A549 (cell line): ENCODE measurements around the gene CENPX. TPM values are rescaled to one million over a fixed set of nuclear protein-coding genes. Genes with fewer than 3 reads are reported as not detected.
A peak's percentile ranks its signal among the peaks of the same experiment; 100 is the strongest.

ENCODE experiments used
- ATAC-seq, 2 experiments: fragments of 200-7000 bp in 1 of 2; fragments of >200 bp in 1 of 2; cut with Nextera tagmentation in 1 of 2; cut with Tn5 transposase in 1 of 2; 3 replicates each; pipeline versions ENCODE4 v1.8.0 to v1.9.1; 2018 to 2020; ENCODE audit warnings: mild to moderate bottlenecking in 1 of 2, moderate library complexity in 1 of 2
- CTCF ChIA-PET: fragments of 300-600 bp; sonication (Branson Sonifier 250); formaldehyde crosslinking; extraction: SDS; loops from one replicate; lab custom pipeline; 2021; ENCODE audit warnings: antibody characterized with exemption, inconsistent platforms; lab: Yijun Ruan, JAX
- POLR2A ChIA-PET: fragments of 350-600 bp; formaldehyde crosslinking; extraction: SDS; loops from one replicate; lab custom pipeline; 2021; ENCODE audit warnings: antibody characterized with exemption, inconsistent platforms; lab: Yijun Ruan, JAX
- DNase-seq, 2 experiments: peaks; one replicate each; pipeline versions ENCODE4 v3.0.0 to v3.0.0-alpha.2; 2011 to 2016; ENCODE audit warnings: low read depth in 1 of 2, low spot score in 1 of 2
- FAIRE-seq: peaks from 2 replicates; lab custom pipeline; 2011; peaks lifted over from hg19 to GRCh38; lab: Jason Lieb, UNC
- H3K27ac ChIP-seq, 2 experiments: fragments of >200 bp; sonication (Bioruptor Twin); formaldehyde crosslinking; 3 replicates each; pipeline ENCODE4 v1.5.1; 2016 to 2017
- H3K4me1 ChIP-seq: fragments of >200 bp; sonication (Bioruptor Twin); formaldehyde crosslinking; 3 replicates; pipeline ENCODE4 v1.6.1; 2016
- H3K4me2 ChIP-seq: fragments of >200 bp; sonication (Bioruptor Twin); formaldehyde crosslinking; 3 replicates; pipeline ENCODE4 v1.6.1; 2016
- H3K4me3 ChIP-seq: fragments of >200 bp; sonication (Bioruptor Twin); formaldehyde crosslinking; 3 replicates; pipeline ENCODE4 v1.5.1; 2016
- H3K9me3 ChIP-seq: fragments of >200 bp; sonication (Bioruptor Twin); formaldehyde crosslinking; 3 replicates; pipeline ENCODE4 v1.6.1; 2016
- CBX8 ChIP-seq: fragments of 200-600 bp; sonication (generic); IDR thresholded peaks from 2 replicates; pipeline ENCODE4 v1.6.1; 2016
- CEBPB ChIP-seq, 2 experiments: fragments of >200 bp in 1 of 2; sonication (Bioruptor Twin) in 1 of 2; formaldehyde crosslinking in 1 of 2; IDR thresholded peaks; 2 replicates each; pipeline ENCODE4 v1.6.1; 2012 to 2016
- CHD4 ChIP-seq: fragments of 200-600 bp; sonication (generic); IDR thresholded peaks from 2 replicates; pipeline ENCODE4 v1.6.1; 2016; ENCODE audit warnings: antibody characterized with exemption, mild to moderate bottlenecking, borderline replicate concordance
- EHF ChIP-seq: fragments of 250-450 bp; sonication (Bioruptor Pico); IDR thresholded peaks from 2 replicates; pipeline ENCODE4 v1.5.0; 2020; ENCODE audit warnings: mild to moderate bottlenecking
- EHMT2 ChIP-seq: fragments of 200-600 bp; sonication (generic); IDR thresholded peaks from 2 replicates; pipeline ENCODE4 v1.6.1; 2016; ENCODE audit warnings: antibody characterized with exemption, low read depth, mild to moderate bottlenecking, moderate library complexity
- EP300 ChIP-seq, 2 experiments: fragments of >200 bp; sonication (Bioruptor Twin); formaldehyde crosslinking; IDR thresholded peaks; 2 replicates in 1 of 2; 3 replicates in 1 of 2; pipeline ENCODE4 v1.6.1; 2016 to 2017
- GATA3 ChIP-seq: IDR thresholded peaks from 2 replicates; pipeline ENCODE4 v1.6.1; 2012; ENCODE audit warnings: borderline replicate concordance
- HDAC2 ChIP-seq: fragments of 200-600 bp; sonication (generic); IDR thresholded peaks from 2 replicates; pipeline ENCODE4 v1.6.1; 2016
- MAX ChIP-seq: IDR thresholded peaks from 2 replicates; pipeline ENCODE4 v1.6.1; 2012
- MAZ ChIP-seq: fragments of 150-350 bp; IDR thresholded peaks from 2 replicates; pipeline ENCODE4 v1.6.1; 2014; ENCODE audit warnings: antibody characterized with exemption, low read depth, low read length, borderline replicate concordance
- MYC ChIP-seq: IDR thresholded peaks from 2 replicates; pipeline ENCODE4 v1.6.1; 2012; ENCODE audit warnings: mild to moderate bottlenecking, inconsistent platforms, low read length, improper control_type of control experiment, borderline replicate concordance
- PBX3 ChIP-seq: IDR thresholded peaks from 2 replicates; pipeline ENCODE4 v1.6.1; 2012
- RCOR1 ChIP-seq: fragments of 150-350 bp; IDR thresholded peaks from 2 replicates; pipeline ENCODE4 v1.6.1; 2014; ENCODE audit warnings: antibody characterized with exemption, low read length, low read depth
- SMC3 ChIP-seq: fragments of >200 bp; sonication (Bioruptor Twin); formaldehyde crosslinking; IDR thresholded peaks from 3 replicates; pipeline ENCODE4 v1.6.1; 2018; ENCODE audit warnings: inconsistent platforms
- ZC3H11A ChIP-seq: fragments of 450-650 bp; IDR thresholded peaks from 2 replicates; pipeline ENCODE4 v1.6.1; 2014; ENCODE audit warnings: antibody characterized with exemption, mild to moderate bottlenecking
- ZNF302 ChIP-seq: fragments of 250-450 bp; sonication (Bioruptor Pico); IDR thresholded peaks from 2 replicates; pipeline ENCODE4 v1.9.0; 2021; ENCODE audit warnings: inconsistent platforms, mild to moderate bottlenecking, moderate library complexity
- WGBS: methylation state at CpG from one replicate; pipeline ENCODE4 v1.1.6; 2017; ENCODE audit errors: missing lambda C conversion rate; 5-methylcytosine and 5-hydroxymethylcytosine counted together
- polyA plus RNA-seq, 4 experiments: library from polyadenylated mRNA; depleted of rRNA in 3 of 4; stranded (reverse); fragments of >200 nt; fragmentation: RNase III in 1 of 4; extraction: RNeasy Plus Mini Kit Qiagen cat#74134 plus additional on column Dnase treatment in 1 of 4; gene quantifications; 2 replicates in 3 of 4; 3 replicates in 1 of 4; pipeline ENCODE4 v1.2.3, GENCODE V29; 2011 to 2017
- TF ChIP-seq, protein P1 (sequence below): IDR thresholded peaks from 2 replicates; pipeline ENCODE4 v1.6.1; 2012; ENCODE audit warnings: low read depth, borderline replicate concordance
- TF ChIP-seq, protein P2 (sequence below): fragments of 450-650 bp; IDR thresholded peaks from 2 replicates; pipeline ENCODE4 v1.6.1; 2014; ENCODE audit warnings: antibody characterized with exemption

Gene CENPX
- polyA plus RNA-seq, 2 of the 4 experiments (the other 2 are of a cell fraction): 80.5 to 222 TPM

- FAIRE-seq (no peak), DNase-seq (no peak), ATAC-seq (no peak)
- H3K27ac ChIP-seq: no peak overlapping the region
- no peak overlapping the region for H3K4me3 ChIP-seq
- POLR2A ChIA-PET: no interaction called here
- WGBS: 93% methylated on average over 36 of the region's 37 CpGs
- peaks cover 17% of the 10 kb centered on the region for H3K4me1 ChIP-seq
- H3K9me3 ChIP-seq: no peaks in the 10 kb centered on the region
- no peak overlapping the region for H3K4me2 ChIP-seq
- TF ChIP-seq EP300 (IDR thresholded peaks at IDR 0.05): no peak
- TF ChIP-seq CHD4: no peak
- no peak for TF ChIP-seq HDAC2
- no peak for TF ChIP-seq ZC3H11A
- no peak for TF ChIP-seq MAX
- no peak for TF ChIP-seq CEBPB (IDR thresholded peaks at IDR 0.05)
- TF ChIP-seq MAZ: no peak
- TF ChIP-seq RCOR1: no peak
- TF ChIP-seq, protein P1, sequence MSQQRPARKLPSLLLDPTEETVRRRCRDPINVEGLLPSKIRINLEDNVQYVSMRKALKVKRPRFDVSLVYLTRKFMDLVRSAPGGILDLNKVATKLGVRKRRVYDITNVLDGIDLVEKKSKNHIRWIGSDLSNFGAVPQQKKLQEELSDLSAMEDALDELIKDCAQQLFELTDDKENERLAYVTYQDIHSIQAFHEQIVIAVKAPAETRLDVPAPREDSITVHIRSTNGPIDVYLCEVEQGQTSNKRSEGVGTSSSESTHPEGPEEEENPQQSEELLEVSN: no peak
- TF ChIP-seq ZNF302 (CRISPR knock-in tag): no peak
- CTCF ChIA-PET: interaction anchor here (0.9 to 4.5 kb wide), 5 partner anchors 14 to 61 kb away, joined by 3 to 40 read pairs (median 5); partner anchors contain the start of gene NOTUM
Observed at GRCh38 chr17:81993729-81994592, 28.7 kb downstream of the CENPX start.

DNA sequence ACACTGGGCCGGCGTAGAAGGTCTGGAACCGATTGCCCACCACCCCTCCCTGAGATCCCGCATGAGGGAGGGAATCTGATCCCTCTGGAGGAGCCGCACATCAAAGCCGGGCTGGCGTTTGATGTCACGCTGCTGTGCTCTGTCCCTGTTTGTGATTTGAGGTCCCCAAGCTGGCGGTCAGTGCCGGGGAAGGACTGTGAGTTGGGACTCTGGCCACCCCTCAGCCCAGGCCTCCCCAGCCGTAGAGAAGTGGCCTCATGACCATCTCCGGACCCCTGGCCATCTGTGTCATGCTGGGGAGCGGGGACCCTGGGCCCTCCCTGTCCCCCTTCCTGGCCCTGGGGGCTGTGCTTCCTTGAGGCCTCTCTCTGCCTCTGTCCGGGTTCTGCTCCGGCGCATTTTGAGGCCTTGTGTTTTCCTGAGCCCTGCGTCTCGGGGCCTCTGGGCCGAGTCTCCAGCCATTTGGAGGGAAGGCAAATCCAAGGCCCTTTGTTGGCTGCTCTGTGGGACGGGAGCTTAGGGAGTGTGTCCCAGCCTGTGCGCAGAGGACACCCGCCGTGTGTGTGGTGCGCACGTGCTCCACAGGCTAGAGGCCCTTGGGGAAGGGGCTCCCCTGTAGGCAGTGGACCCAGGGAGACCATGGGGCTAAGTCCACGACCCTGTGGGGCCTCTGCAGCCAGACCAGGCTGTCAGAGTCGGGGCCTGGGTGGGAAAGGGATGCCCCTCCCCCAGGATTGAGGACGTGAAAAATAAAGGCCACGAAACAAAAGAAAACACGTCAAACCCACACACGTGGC lies 30.2 kb downstream of the CENPX start:
- Histone ChIP-seq H3K4me3 (no peak overlapping the region), H3K4me1 (peaks cover 17% of the 10 kb centered on the region), H3K27ac (peak overlapping the region in 1 of 2 experiments; percentile 61; a peak in 4 of 6 replicates), H3K9me3 (no peaks in the 10 kb centered on the region), H3K4me2 (peak overlapping the region; percentile 9; the same call in 1 of the 3 replicates)
- no peak for TF ChIP-seq GATA3
- TF ChIP-seq MYC: no peak
- TF ChIP-seq ZC3H11A: no peak
- no peak for TF ChIP-seq EHF (CRISPR knock-in tag)
- TF ChIP-seq, protein P2, sequence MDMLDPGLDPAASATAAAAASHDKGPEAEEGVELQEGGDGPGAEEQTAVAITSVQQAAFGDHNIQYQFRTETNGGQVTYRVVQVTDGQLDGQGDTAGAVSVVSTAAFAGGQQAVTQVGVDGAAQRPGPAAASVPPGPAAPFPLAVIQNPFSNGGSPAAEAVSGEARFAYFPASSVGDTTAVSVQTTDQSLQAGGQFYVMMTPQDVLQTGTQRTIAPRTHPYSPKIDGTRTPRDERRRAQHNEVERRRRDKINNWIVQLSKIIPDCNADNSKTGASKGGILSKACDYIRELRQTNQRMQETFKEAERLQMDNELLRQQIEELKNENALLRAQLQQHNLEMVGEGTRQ: no peak
- TF ChIP-seq SMC3: no peak
- TF ChIP-seq CBX8: no peak
- TF ChIP-seq EHMT2: no peak
- TF ChIP-seq CEBPB (IDR thresholded peaks at IDR 0.05): no peak
- TF ChIP-seq HDAC2: no peak
- no peak for TF ChIP-seq PBX3
- POLR2A ChIA-PET: no interaction called here
- ATAC-seq (no peak), FAIRE-seq (no peak), DNase-seq (no peak)
- WGBS: 93% methylated on average over 31 of the region's 31 CpGs
- CTCF ChIA-PET: interaction anchor here (1.0 to 5.6 kb wide), 6 partner anchors 12 to 38 kb away, joined by 4 to 46 read pairs (median 6); partner anchors contain the start of genes CENPX and LRRC45
